ENCODE results near the gene PPFIBP1. TPM values are rescaled to one million over a fixed set of nuclear protein-coding genes. Genes with fewer than 3 reads are reported as not detected.

The PPFIBP1 gene
- total and polyA plus RNA-seq, 8 donors: 82.8 to 126 (median 96.7) TPM

GRCh38 chr12:27523305-27523641, 733 bp upstream of the PPFIBP1 start:
- DNase-seq (no peak), ATAC-seq (no peak)
- Histone ChIP-seq H3K27me3 (no peaks in the 10 kb centered on the region), H3K27ac (peak overlapping the region; percentile 86 to 93), H3K9me3 (no peaks in the 10 kb centered on the region), H3K4me1 (peaks cover 12 to 24% of the 10 kb centered on the region in 2 donors), H3K36me3 (no peaks in the 10 kb centered on the region), H3K4me3 (peak overlapping the region; percentile 62 to 69)
- intact Hi-C loops (cut with DNase I): no loop called here
- TF ChIP-seq, protein P1, sequence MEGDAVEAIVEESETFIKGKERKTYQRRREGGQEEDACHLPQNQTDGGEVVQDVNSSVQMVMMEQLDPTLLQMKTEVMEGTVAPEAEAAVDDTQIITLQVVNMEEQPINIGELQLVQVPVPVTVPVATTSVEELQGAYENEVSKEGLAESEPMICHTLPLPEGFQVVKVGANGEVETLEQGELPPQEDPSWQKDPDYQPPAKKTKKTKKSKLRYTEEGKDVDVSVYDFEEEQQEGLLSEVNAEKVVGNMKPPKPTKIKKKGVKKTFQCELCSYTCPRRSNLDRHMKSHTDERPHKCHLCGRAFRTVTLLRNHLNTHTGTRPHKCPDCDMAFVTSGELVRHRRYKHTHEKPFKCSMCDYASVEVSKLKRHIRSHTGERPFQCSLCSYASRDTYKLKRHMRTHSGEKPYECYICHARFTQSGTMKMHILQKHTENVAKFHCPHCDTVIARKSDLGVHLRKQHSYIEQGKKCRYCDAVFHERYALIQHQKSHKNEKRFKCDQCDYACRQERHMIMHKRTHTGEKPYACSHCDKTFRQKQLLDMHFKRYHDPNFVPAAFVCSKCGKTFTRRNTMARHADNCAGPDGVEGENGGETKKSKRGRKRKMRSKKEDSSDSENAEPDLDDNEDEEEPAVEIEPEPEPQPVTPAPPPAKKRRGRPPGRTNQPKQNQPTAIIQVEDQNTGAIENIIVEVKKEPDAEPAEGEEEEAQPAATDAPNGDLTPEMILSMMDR (IDR thresholded peaks at IDR 0.05): no peak

GRCh38 chr12:27524494-27524835, 459 bp downstream of the PPFIBP1 start:
- ATAC-seq (peak; percentile 25), DNase-seq (no peak)
- Histone ChIP-seq H3K4me3 (peak overlapping the region; percentile 62 to 69), H3K27ac (peak overlapping the region; percentile 86 to 93), H3K27me3 (no peaks in the 10 kb centered on the region), H3K9me3 (no peaks in the 10 kb centered on the region), H3K4me1 (peaks cover 12 to 24% of the 10 kb centered on the region in 2 donors), H3K36me3 (no peaks in the 10 kb centered on the region)
- TF ChIP-seq, protein P1 (IDR thresholded peaks at IDR 0.05): no peak
- intact Hi-C loops (cut with DNase I): no loop called here

DNA sequence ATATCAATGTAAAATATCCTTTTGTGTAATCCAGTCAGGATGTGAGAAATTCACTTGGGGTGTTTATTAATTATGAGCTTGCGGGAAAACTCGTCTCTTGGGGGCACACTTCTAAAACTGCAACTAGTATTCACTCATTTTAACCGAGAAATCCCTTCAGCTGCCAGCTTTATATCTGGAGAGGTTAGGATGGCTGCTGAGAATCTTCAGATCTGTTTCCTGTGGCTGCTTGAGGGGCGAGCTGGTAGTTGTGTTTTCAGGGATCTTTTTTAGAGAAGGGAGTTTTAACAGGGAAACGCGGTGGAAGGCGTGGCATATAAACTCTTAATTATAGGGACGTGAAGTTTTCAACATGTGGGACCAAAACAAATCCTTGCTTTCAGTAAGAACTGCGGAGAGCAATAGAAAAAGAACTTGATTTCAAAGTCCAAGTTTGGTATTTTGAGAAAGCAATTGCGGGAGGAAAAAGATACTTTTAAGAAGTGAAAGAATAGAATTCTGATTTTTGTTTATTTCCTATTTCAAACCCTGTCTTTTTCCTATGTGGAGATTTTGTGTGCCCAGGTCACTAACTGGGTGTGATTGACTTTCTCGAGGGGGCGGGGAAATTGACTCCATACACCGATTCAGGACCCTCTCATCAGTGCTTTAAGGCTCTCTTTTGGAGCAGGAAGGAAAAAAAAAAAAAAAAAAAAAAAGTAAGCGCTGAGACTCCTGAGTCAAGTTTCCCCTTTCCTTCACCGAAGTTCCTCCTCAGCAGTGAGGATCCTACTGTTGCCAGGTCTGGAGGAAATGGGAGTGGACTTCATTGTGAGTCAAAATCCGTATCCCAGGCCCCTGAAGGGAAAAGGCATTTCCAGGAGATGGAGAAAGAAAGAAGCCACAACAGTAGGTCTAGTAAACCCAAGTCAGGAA, 1.1 kb downstream of the PPFIBP1 start:
- H3K4me1 ChIP-seq: peaks cover 12 to 24% of the 10 kb centered on the region in 2 donors
- DNase-seq (peak in 1 of 4 donors; percentile 67), ATAC-seq (peak; percentile 3)
- peak overlapping the region; percentile 62 to 69 for H3K4me3 ChIP-seq
- H3K27me3 ChIP-seq: no peaks in the 10 kb centered on the region
- TF ChIP-seq, protein P1 (IDR thresholded peaks at IDR 0.05): peak in 1 of 2 donors; percentile 11
- peak overlapping the region; percentile 86 to 93 for H3K27ac ChIP-seq
- H3K36me3 ChIP-seq: no peaks in the 10 kb centered on the region
- H3K9me3 ChIP-seq: no peaks in the 10 kb centered on the region
- intact Hi-C loops (cut with DNase I): no loop called here

DNA sequence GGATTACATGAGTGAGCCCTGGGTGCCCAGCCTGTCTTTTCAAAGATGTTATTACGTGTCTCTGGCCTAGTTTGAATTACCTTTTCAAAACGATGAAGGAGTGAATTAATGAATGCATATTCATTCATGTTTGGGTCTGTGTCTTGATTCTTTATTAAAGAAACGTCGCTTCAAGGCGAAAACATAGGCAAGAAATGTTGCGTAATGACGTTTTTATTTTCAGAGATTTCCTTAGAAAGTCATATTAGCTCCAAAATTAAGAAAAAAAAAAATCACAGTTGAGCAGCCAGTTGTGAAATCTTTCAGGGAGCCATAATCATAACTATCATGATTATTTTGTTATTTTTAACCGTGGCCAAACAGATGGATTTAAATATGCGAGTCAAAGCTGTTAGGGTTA, 3.5 kb downstream of the PPFIBP1 start:
- Histone ChIP-seq H3K27ac (no peak overlapping the region), H3K9me3 (no peaks in the 10 kb centered on the region), H3K27me3 (no peaks in the 10 kb centered on the region), H3K4me3 (no peak overlapping the region), H3K4me1 (peaks cover 4 to 25% of the 10 kb centered on the region in 2 donors), H3K36me3 (no peaks in the 10 kb centered on the region)
- ATAC-seq: no peak
- TF ChIP-seq, protein P1 (IDR thresholded peaks at IDR 0.05): no peak
- intact Hi-C loops (cut with DNase I): no loop called here
- DNase-seq: no peak

DNA sequence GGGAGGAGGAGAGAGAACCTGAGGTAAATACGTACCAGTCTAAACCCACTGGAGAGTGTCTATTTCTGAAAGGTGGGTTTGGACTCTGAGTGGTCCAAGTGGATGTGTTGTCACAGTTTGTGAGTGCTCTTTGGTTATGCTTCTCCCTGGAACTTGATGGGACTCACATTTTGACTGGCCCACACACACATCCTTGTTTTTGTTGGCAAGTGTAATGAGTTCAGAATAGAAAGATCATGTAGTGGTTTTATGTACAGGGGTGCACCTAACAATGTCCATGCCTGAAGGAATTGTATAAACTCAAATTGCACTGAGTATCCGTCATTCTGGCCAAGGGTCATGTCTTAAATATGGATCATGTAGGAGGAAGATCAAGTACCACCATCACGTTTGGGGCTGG, 4.8 kb downstream of the PPFIBP1 start:
- Histone ChIP-seq H3K27ac (no peak overlapping the region), H3K4me3 (no peak overlapping the region), H3K36me3 (no peaks in the 10 kb centered on the region), H3K9me3 (no peaks in the 10 kb centered on the region), H3K27me3 (no peaks in the 10 kb centered on the region), H3K4me1 (peaks cover 0 to 20% of the 10 kb centered on the region in 2 donors)
- intact Hi-C loops (cut with DNase I): no loop called here
- ATAC-seq (no peak), DNase-seq (no peak)
- TF ChIP-seq, protein P1 (IDR thresholded peaks at IDR 0.05): no peak
